ENCODE data around the gene TMX4. TPM values are rescaled to one million over a fixed set of nuclear protein-coding genes. Genes with fewer than 3 reads are reported as not detected.

Gene TMX4
- total and polyA plus RNA-seq, 2 of the 8 experiments (the other 6 are each of a cell fraction or from before 2014, with no cell fraction given), result 2.1 to 7.8 TPM

- Histone ChIP-seq H3K9me3 (ENCODE audit: insufficient read depth in 2 of 2, low read depth in 1 of 2, low read length in 1 of 2) (no peaks in the 10 kb centered on the region), H3K4me3 (ENCODE audit: extremely low read depth in 1 of 4, insufficient read depth in 2 of 4, low read depth in 3 of 4, low read length in 4 of 4) (no peak overlapping the region), H2BK20ac (ENCODE audit: low read length) (no peak overlapping the region), H3K23me2 (ENCODE audit: low read depth, low read length) (no peaks in the 10 kb centered on the region), H3K27ac (ENCODE audit: low read depth, low read length) (no peak overlapping the region), H3K56ac (replicated peaks; ENCODE audit: insufficient read length, low read depth, low read length) (no peak overlapping the region), H3K18ac (ENCODE audit: extremely low read depth, low read length) (no peak overlapping the region), H2AK5ac (ENCODE audit: low read depth, low read length) (no peak overlapping the region), H3K4ac (replicated peaks; ENCODE audit: insufficient read length, low read depth, low read length) (no peak overlapping the region), H4K8ac (ENCODE audit: extremely low read depth, insufficient read depth, low read length) (no peak overlapping the region), H3K23ac (ENCODE audit: insufficient read length) (no peak overlapping the region), H3K27me3 (replicated peaks in 1 of 4; ENCODE audit: control insufficient read depth in 3 of 4, extremely low read depth in 1 of 4, insufficient read depth in 3 of 4, low read length in 3 of 4) (no peaks in the 10 kb centered on the region), H3K36me3 (ENCODE audit: control insufficient read depth in 2 of 4, insufficient read depth in 4 of 4, low read length in 3 of 4) (no peaks in the 10 kb centered on the region), H2BK120ac (replicated peaks; ENCODE audit: low read depth, low read length) (no peak overlapping the region), H2BK12ac (ENCODE audit: low read depth, low read length) (no peak overlapping the region), H2BK15ac (ENCODE audit: low read length) (no peak overlapping the region), H4K20me1 (replicated peaks in 1 of 2; ENCODE audit: control insufficient read depth in 1 of 2, insufficient read depth in 2 of 2, low read length in 2 of 2) (peaks cover 0 to 2% of the 10 kb centered on the region in 2 experiments), H3K14ac (ENCODE audit: insufficient read length) (no peak overlapping the region), H3K4me1 (replicated peaks in 1 of 4; ENCODE audit: control insufficient read depth in 3 of 4, insufficient read depth in 4 of 4, low read length in 3 of 4) (no peaks in the 10 kb centered on the region), H3K4me2 (ENCODE audit: insufficient read depth in 1 of 2, low read depth in 2 of 2, low read length in 2 of 2) (no peak overlapping the region), H3K79me2 (ENCODE audit: control insufficient read depth in 1 of 2, insufficient read depth in 2 of 2, low read length in 2 of 2) (no peaks in the 10 kb centered on the region), H3K79me1 (ENCODE audit: low read depth, low read length) (no peaks in the 10 kb centered on the region), H2BK5ac (ENCODE audit: low read depth, low read length) (no peak overlapping the region), H4K5ac (ENCODE audit: insufficient read length, low read depth, low read length) (no peak overlapping the region), H3K9ac (replicated peaks in 1 of 4; ENCODE audit: extremely low read depth in 1 of 4, low read depth in 3 of 4, low read length in 3 of 4) (no peak overlapping the region), H2AFZ (ENCODE audit: low read length) (no peak overlapping the region), H4K91ac (replicated peaks; ENCODE audit: insufficient read length, low read length) (no peak overlapping the region)
- TF ChIP-seq, protein P1, sequence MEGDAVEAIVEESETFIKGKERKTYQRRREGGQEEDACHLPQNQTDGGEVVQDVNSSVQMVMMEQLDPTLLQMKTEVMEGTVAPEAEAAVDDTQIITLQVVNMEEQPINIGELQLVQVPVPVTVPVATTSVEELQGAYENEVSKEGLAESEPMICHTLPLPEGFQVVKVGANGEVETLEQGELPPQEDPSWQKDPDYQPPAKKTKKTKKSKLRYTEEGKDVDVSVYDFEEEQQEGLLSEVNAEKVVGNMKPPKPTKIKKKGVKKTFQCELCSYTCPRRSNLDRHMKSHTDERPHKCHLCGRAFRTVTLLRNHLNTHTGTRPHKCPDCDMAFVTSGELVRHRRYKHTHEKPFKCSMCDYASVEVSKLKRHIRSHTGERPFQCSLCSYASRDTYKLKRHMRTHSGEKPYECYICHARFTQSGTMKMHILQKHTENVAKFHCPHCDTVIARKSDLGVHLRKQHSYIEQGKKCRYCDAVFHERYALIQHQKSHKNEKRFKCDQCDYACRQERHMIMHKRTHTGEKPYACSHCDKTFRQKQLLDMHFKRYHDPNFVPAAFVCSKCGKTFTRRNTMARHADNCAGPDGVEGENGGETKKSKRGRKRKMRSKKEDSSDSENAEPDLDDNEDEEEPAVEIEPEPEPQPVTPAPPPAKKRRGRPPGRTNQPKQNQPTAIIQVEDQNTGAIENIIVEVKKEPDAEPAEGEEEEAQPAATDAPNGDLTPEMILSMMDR (IDR thresholded peaks at IDR 0.05; ENCODE audit: control extremely low read depth in 1 of 3, insufficient read depth in 1 of 3, low read depth in 1 of 3, low read length in 3 of 3), result peak in 2 of 3 experiments; percentile 53 to 55; a peak in 3 of 4 replicates
- TF ChIP-seq RAD21 (IDR thresholded peaks at IDR 0.05 in 1 of 2, conservative IDR thresholded peaks at IDR 0.05 in 1 of 2; ENCODE audit: low read depth in 2 of 2, low read length in 2 of 2) (peak; percentile 70 to 71), TAF7 (optimal IDR thresholded peaks at IDR 0.05; ENCODE audit: borderline replicate concordance, low read depth, low read length) (no peak)
- DNase-seq (ENCODE audit: low read depth in 1 of 2, low spot score in 2 of 2) (no peak), FAIRE-seq (peak; percentile 73)
- ChIA-PET CTCF (ENCODE audit: partially characterized antibody) (interaction anchor here (0.6 to 4.6 kb wide), 38 partner anchors 9 to 1766 kb away, joined by 3 to 51 read pairs (median 4); partner anchors contain the start of gene TMX4), POLR2A (ENCODE audit: partially characterized antibody) (no interaction called here)
- WGBS, 2 experiments (ENCODE audit: extremely low coverage in 1 of 2, insufficient coverage in 1 of 2, insufficient read length in 1 of 2, insufficient replicate concordance in 2 of 2, low coverage in 1 of 2, low lambda C conversion rate in 2 of 2, missing lambda C conversion rate in 1 of 2), result 49% methylated on average over 13 of the region's 13 CpGs; no CpG with 5 or more reads in 1 of the 2 experiments
These were observed 24.2 kb upstream of the TMX4 start for GRCh38 chr20:8043687-8044282.

All from H1 (cell line).